ENCODE measurements around the gene AUTS2.

The AUTS2 gene

GRCh38 chr7:70257921-70258320, 659.6 kb downstream of the AUTS2 start:
- TF ChIP-seq CTCF (IDR thresholded peaks at IDR 0.05; ENCODE audit: control insufficient read depth, extremely low read depth, insufficient read depth), result no peak
- DNase-seq (ENCODE audit: low read depth), result no peak
- H3K4me3 ChIP-seq (ENCODE audit: low read depth, low read length), result no peak overlapping the region

- no peak for TF ChIP-seq CTCF (IDR thresholded peaks at IDR 0.05; ENCODE audit: control insufficient read depth, extremely low read depth, insufficient read depth)
- DNase-seq (ENCODE audit: low read depth), result no peak
- H3K4me3 ChIP-seq (ENCODE audit: low read depth, low read length), result no peak overlapping the region
These were observed 661.2 kb downstream of the AUTS2 start for GRCh38 chr7:70259502-70259901.

GRCh38 chr7:70263471-70264255, 665.4 kb downstream of the AUTS2 start:
- no peak for TF ChIP-seq CTCF (IDR thresholded peaks at IDR 0.05; ENCODE audit: control insufficient read depth, extremely low read depth, insufficient read depth)
- no peak overlapping the region for H3K4me3 ChIP-seq (ENCODE audit: low read depth, low read length)
- DNase-seq (ENCODE audit: low read depth), result no peak

- no peak for TF ChIP-seq CTCF (IDR thresholded peaks at IDR 0.05; ENCODE audit: control insufficient read depth, extremely low read depth, insufficient read depth)
- no peak overlapping the region for H3K4me3 ChIP-seq (ENCODE audit: low read depth, low read length)
These were observed 667.9 kb downstream of the AUTS2 start for GRCh38 chr7:70266186-70266585.

GRCh38 chr7:70267381-70268120, 669.3 kb downstream of the AUTS2 start:
- TF ChIP-seq CTCF (IDR thresholded peaks at IDR 0.05; ENCODE audit: control insufficient read depth, extremely low read depth, insufficient read depth), result no peak
- H3K4me3 ChIP-seq (ENCODE audit: low read depth, low read length), result no peak overlapping the region
- no peak for DNase-seq (ENCODE audit: low read depth)

More at GRCh38 chr7:70266186-70266585, 667.9 kb downstream of the AUTS2 start:
- DNase-seq (ENCODE audit: low read depth), result no peak

- no peak for TF ChIP-seq CTCF (IDR thresholded peaks at IDR 0.05; ENCODE audit: control insufficient read depth, extremely low read depth, insufficient read depth)
- H3K4me3 ChIP-seq (ENCODE audit: low read depth, low read length), result no peak overlapping the region
- DNase-seq (ENCODE audit: low read depth), result peak; percentile 7
These were observed 669.9 kb downstream of the AUTS2 start for GRCh38 chr7:70268179-70268578.

Measured in LNCaP clone FGC (cell line).